Transverse colon (tissue), 4 donors: ENCODE results near the gene MKRN3. TPM values are rescaled to one million over a fixed set of nuclear protein-coding genes. Genes with fewer than 3 reads are reported as not detected.

Source experiments
- DNase-seq: peaks from one replicate; pipeline ENCODE4 v3.0.0-alpha.2; 2019
- H3K27ac ChIP-seq, 4 donors: fragments of 200-600 bp; sonication (generic); 2 replicates each; pipeline ENCODE4 v1.5.1; 2016 to 2018; ENCODE audit warnings: inconsistent platforms in 4 of 4
- H3K27me3 ChIP-seq: fragments of 200-600 bp; sonication (generic); 2 replicates; pipeline ENCODE4 v1.5.1; 2017; ENCODE audit warnings: inconsistent platforms
- H3K36me3 ChIP-seq, 4 donors: fragments of 200-600 bp; sonication (generic); 2 replicates each; pipeline ENCODE4 v1.5.1; 2017 to 2019; ENCODE audit warnings: inconsistent platforms in 4 of 4
- H3K4me1 ChIP-seq, 4 donors: fragments of 200-600 bp; sonication (generic); 2 replicates each; pipeline ENCODE4 v1.5.1; 2017 to 2020; ENCODE audit warnings: inconsistent platforms in 4 of 4
- H3K4me3 ChIP-seq, 4 donors: fragments of 200-600 bp; sonication (generic); 1 replicate in 1 of 4; 2 replicates in 3 of 4; pipeline versions ENCODE4 v1.5.1 to v1.6.1; 2017 to 2019; ENCODE audit warnings: inconsistent platforms in 4 of 4
- H3K9me3 ChIP-seq, 2 donors: fragments of 200-600 bp; sonication (generic); 2 replicates each; pipeline ENCODE4 v1.5.1; 2017 to 2019; ENCODE audit warnings: inconsistent platforms in 2 of 2
- CTCF ChIP-seq, 5 experiments: fragments of 200-600 bp in 3 of 5; fragments of 450-650 bp in 2 of 5; sonication (generic) in 3 of 5; IDR thresholded peaks; 1 replicate in 2 of 5; 2 replicates in 3 of 5; pipeline ENCODE4 v1.5.1; 2016 to 2017; ENCODE audit warnings: antibody characterized with exemption in 5 of 5, inconsistent platforms in 3 of 5, mild to moderate bottlenecking in 2 of 5, moderate library complexity in 1 of 5
- EP300 ChIP-seq: sonication (generic); formaldehyde crosslinking; IDR thresholded peaks from one replicate; pipeline ENCODE4 v1.6.1; 2017; ENCODE audit warnings: antibody characterized with exemption, low read depth
- POLR2A ChIP-seq: fragments of 450-650 bp; IDR thresholded peaks from one replicate; pipeline ENCODE4 v1.6.1; 2016; ENCODE audit warnings: antibody characterized with exemption, mild to moderate bottlenecking, moderate library complexity
- POLR2AphosphoS5 ChIP-seq, 3 donors: sonication (generic); formaldehyde crosslinking; IDR thresholded peaks; one replicate each; pipeline ENCODE4 v1.6.1; 2016; ENCODE audit warnings: antibody characterized with exemption in 3 of 3
- WGBS, 2 donors: methylation state at CpG; one replicate each; pipeline ENCODE4 v1.1.5; 2018; ENCODE audit warnings: low coverage in 1 of 2; 5-methylcytosine and 5-hydroxymethylcytosine counted together
- in situ Hi-C, 4 donors: fragments of 200-750 bp; cut with MboI; loops; one replicate each; pipeline versions ENCODE4 v1.15.0 to v1.15.1; 2017; ENCODE audit warnings: low sequenced_read_pairs in 3 of 4, low pct_ligation_motif_present in 1 of 4, low pct_unique_long_range_greater_than_20kb in 1 of 4
- intact Hi-C: fragments of 100-400 bp; cut with DNase I; formaldehyde crosslinking; loops from one replicate; pipeline ENCODE4 v1.15.1; 2023; ENCODE audit warnings: low total_unique reads
- total RNA-seq, 4 donors: library from RNA; depleted of rRNA; stranded (reverse); fragments of >200 nt; gene quantifications; one replicate each; pipeline ENCODE4 v1.1.0, GENCODE V29; 2016

MKRN3 gene
- total RNA-seq, 4 donors from 2014 or later, result 0.14 to 3.2 (median 0.80) TPM; not detected in 1

- intact Hi-C loops, result no loop called here
- Histone ChIP-seq H3K27me3 (peaks cover 6% of the 10 kb centered on the region), H3K4me1 (no peaks in the 10 kb centered on the region), H3K27ac (no peak overlapping the region), H3K4me3 (no peak overlapping the region), H3K9me3 (no peaks in the 10 kb centered on the region), H3K36me3 (no peaks in the 10 kb centered on the region)
- TF ChIP-seq CTCF (IDR thresholded peaks at IDR 0.05) (no peak), POLR2A (no peak), EP300 (no peak), POLR2AphosphoS5 (IDR thresholded peaks at IDR 0.05) (no peak)
- 91 to 95% methylated on average over 14 of the region's 14 CpGs for WGBS, 2 donors
- in situ Hi-C loops, result loop anchor here in 1 of 4 donors (10.0 kb wide), 1 partner anchor 60 kb away; no protein-coding TSS in a partner anchor
- DNase-seq, result no peak
Measured at GRCh38 chr15:23564821-23565394, 566 bp upstream of the MKRN3 start.

GRCh38 chr15:23566071-23566554 is 639 bp downstream of the MKRN3 start:
- intact Hi-C loops, result no loop called here
- 89% methylated on average over 22 of the region's 22 CpGs; no CpG with 5 or more reads in 1 of the 2 donors for WGBS, 2 donors
- peak overlapping the region in 2 of 4 donors; percentile 4 to 7 for H3K4me3 ChIP-seq
- no peaks in the 10 kb centered on the region for H3K36me3 ChIP-seq
- no peak for TF ChIP-seq POLR2AphosphoS5 (IDR thresholded peaks at IDR 0.05)
- TF ChIP-seq POLR2A, result no peak
- TF ChIP-seq EP300, result no peak
- TF ChIP-seq CTCF (IDR thresholded peaks at IDR 0.05), result no peak
- peak overlapping the region in 1 of 4 donors; percentile 54 for H3K27ac ChIP-seq
- no peaks in the 10 kb centered on the region for H3K9me3 ChIP-seq
- peaks cover 6% of the 10 kb centered on the region for H3K27me3 ChIP-seq
- in situ Hi-C loops, result loop anchor here in 1 of 4 donors (10.0 kb wide), 1 partner anchor 61 kb away; no protein-coding TSS in a partner anchor
- peaks cover 0 to 5% (median 0%) of the 10 kb centered on the region in 4 donors for H3K4me1 ChIP-seq
- no peak for DNase-seq

GRCh38 chr15:23566651-23567050 is 1.2 kb downstream of the MKRN3 start:
- H3K4me3 ChIP-seq, result no peak overlapping the region

More at GRCh38 chr15:23566651-23567050, 1.2 kb downstream of the MKRN3 start:
- WGBS, 2 donors, result 80 to 91% methylated on average over 6 to 8 of the region's 8 CpGs
- Histone ChIP-seq H3K27ac (no peak overlapping the region), H3K27me3 (peaks cover 6% of the 10 kb centered on the region), H3K36me3 (no peaks in the 10 kb centered on the region), H3K4me1 (peaks cover 0 to 5% (median 0%) of the 10 kb centered on the region in 4 donors), H3K9me3 (no peaks in the 10 kb centered on the region)
- DNase-seq, result no peak
- in situ Hi-C loops (loop anchor here in 1 of 4 donors (10.0 kb wide), 1 partner anchor 62 kb away; no protein-coding TSS in a partner anchor), intact Hi-C loops (no loop called here)
- no peak for TF ChIP-seq CTCF (IDR thresholded peaks at IDR 0.05)
- no peak for TF ChIP-seq POLR2A
- no peak for TF ChIP-seq EP300
- TF ChIP-seq POLR2AphosphoS5 (IDR thresholded peaks at IDR 0.05), result no peak
